Sigmoid colon (tissue), 4 donors: ENCODE data around the gene GFPT1.

Source experiments
- CTCF ChIP-seq, 4 experiments: fragments of 450-650 bp in 3 of 4; fragments of 200-600 bp in 1 of 4; IDR thresholded peaks; one replicate each; pipeline ENCODE4 v1.5.1; 2016 to 2019; ENCODE audit warnings: antibody characterized with exemption in 4 of 4, mild to moderate bottlenecking in 3 of 4, moderate library complexity in 2 of 4
- POLR2A ChIP-seq, 2 donors: fragments of 450-650 bp; IDR thresholded peaks; one replicate each; pipeline ENCODE4 v1.6.1; 2016; ENCODE audit warnings: antibody characterized with exemption in 2 of 2, mild to moderate bottlenecking in 2 of 2, moderate library complexity in 2 of 2
- POLR2AphosphoS5 ChIP-seq, 4 donors: sonication (generic); formaldehyde crosslinking; IDR thresholded peaks; one replicate each; pipeline ENCODE4 v1.6.1; 2017; ENCODE audit warnings: antibody characterized with exemption in 4 of 4

- TF ChIP-seq CTCF (IDR thresholded peaks at IDR 0.05), result no peak
- no peak for TF ChIP-seq POLR2AphosphoS5 (IDR thresholded peaks at IDR 0.05)
- TF ChIP-seq POLR2A (IDR thresholded peaks at IDR 0.05), result no peak
These were observed 3.7 kb downstream of the GFPT1 start for GRCh38 chr2:69383176-69383812.
